SU-DHL-6 (cell line): ENCODE results near the gene NCKAP5.

Experiments
- CTCF ChIP-seq: fragments of 200-600 bp; sonication (generic); IDR thresholded peaks from one replicate; pipeline ENCODE4 v1.5.1; 2017; ENCODE audit warnings: antibody characterized with exemption, mild to moderate bottlenecking, low read length, moderate library complexity; ENCODE audit not compliant: insufficient read depth, poor library complexity, severe bottlenecking
- EZH2phosphoT487 ChIP-seq: fragments of 200-600 bp; sonication (generic), shearing (Covaris generic); conservative IDR thresholded peaks from 2 replicates; pipeline ENCODE4 v1.6.1; 2018; ENCODE audit warnings: mild to moderate bottlenecking, antibody characterized with exemption, low read length, moderate library complexity, mixed read lengths

DNA sequence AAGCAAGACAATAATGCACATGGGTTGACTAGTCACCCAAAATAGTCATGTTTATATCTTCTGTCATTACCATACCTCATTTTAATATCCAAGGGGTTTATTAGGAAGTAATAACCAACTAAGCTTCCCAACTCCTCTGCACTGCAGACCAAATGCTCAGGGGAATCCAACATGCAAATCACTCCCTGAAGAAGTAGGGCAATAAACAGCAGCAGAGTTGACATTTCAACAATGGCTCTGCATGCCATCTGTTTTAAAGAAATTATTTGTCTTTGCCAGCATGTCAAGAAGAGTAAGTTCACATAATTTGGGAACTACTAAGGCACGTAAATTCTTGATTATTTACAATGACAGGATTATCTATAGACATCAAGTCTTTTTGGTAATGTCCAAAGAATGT, 813.9 kb downstream of the NCKAP5 start:
- no peak for TF ChIP-seq CTCF
- TF ChIP-seq EZH2phosphoT487, result no peak
